Measurements from ENCODE around the gene PKP3.
A peak's percentile ranks its signal among the peaks of the same experiment; 100 is the strongest.
"Not testable (repeated sequence)": the region's sequence is repeated elsewhere in the genome, so short reads cannot be mapped to it uniquely, and the experiment has no call there.

The PKP3 gene

GRCh38 chr11:413120-414081 lies 19.4 kb downstream of the PKP3 start:
- DNase-seq: peak; percentile 83

GRCh38 chr11:414318-414857 lies 20.4 kb downstream of the PKP3 start:
- DNase-seq: no peak

GRCh38 chr11:415640-416041 lies 21.6 kb downstream of the PKP3 start:
- DNase-seq: no peak

GRCh38 chr11:416051-416756 lies 22.2 kb downstream of the PKP3 start:
- DNase-seq: no peak

- DNase-seq: peak; percentile 69
These were observed 23.0 kb downstream of the PKP3 start for GRCh38 chr11:416757-417621.

GRCh38 chr11:417652-418342 lies 23.8 kb downstream of the PKP3 start:
- no peak for DNase-seq

GRCh38 chr11:418343-419247 lies 24.6 kb downstream of the PKP3 start:
- DNase-seq: no peak

- DNase-seq: no peak
These were observed 25.4 kb downstream of the PKP3 start for GRCh38 chr11:419248-420005.

GRCh38 chr11:420054-420910 lies 26.3 kb downstream of the PKP3 start:
- DNase-seq: no peak

- no peak for DNase-seq
These were observed 26.9 kb downstream of the PKP3 start for GRCh38 chr11:420911-421321.

- no peak for DNase-seq
These were observed 28.2 kb downstream of the PKP3 start for GRCh38 chr11:422249-422656.

- no peak for DNase-seq
These were observed 30.2 kb downstream of the PKP3 start for GRCh38 chr11:424232-424631.

- DNase-seq: not testable (repeated sequence)
These were observed 30.8 kb downstream of the PKP3 start for GRCh38 chr11:424766-425165.

GRCh38 chr11:425301-425700 lies 31.3 kb downstream of the PKP3 start:
- no peak for DNase-seq

GRCh38 chr11:426851-427250 lies 32.8 kb downstream of the PKP3 start:
- DNase-seq: no peak

GRCh38 chr11:428295-428694 lies 34.3 kb downstream of the PKP3 start:
- no peak for DNase-seq

GRCh38 chr11:429391-429790 lies 35.4 kb downstream of the PKP3 start:
- no peak for DNase-seq

- DNase-seq: no peak
These were observed 36.0 kb downstream of the PKP3 start for GRCh38 chr11:429931-430456.

- DNase-seq: no peak
These were observed 37.9 kb downstream of the PKP3 start for GRCh38 chr11:431921-432320.

All from RPMI8226 (cell line).